IPS-15b (cell line): ENCODE measurements around the gene MYL7.

Experiments used
- H3K27me3 ChIP-seq: one replicate; pipeline ENCODE4 v1.6.1; 2013; ENCODE audit warnings: low read length; ENCODE audit not compliant: control insufficient read depth, insufficient read depth
- H3K36me3 ChIP-seq: one replicate; pipeline ENCODE4 v1.6.1; 2013; ENCODE audit warnings: low read length; ENCODE audit not compliant: control insufficient read depth, insufficient read depth
- H3K4me1 ChIP-seq: one replicate; pipeline ENCODE4 v1.6.1; 2013; ENCODE audit warnings: mild to moderate bottlenecking, low read length; ENCODE audit not compliant: control insufficient read depth, insufficient read depth
- H3K4me3 ChIP-seq: one replicate; pipeline ENCODE4 v1.5.1; 2013; ENCODE audit warnings: low read depth, low read length
- H3K9ac ChIP-seq: one replicate; pipeline ENCODE4 v1.6.1; 2013; ENCODE audit warnings: low read depth, mild to moderate bottlenecking, low read length
- H3K9me3 ChIP-seq: one replicate; pipeline ENCODE4 v1.6.1; 2013; ENCODE audit warnings: mild to moderate bottlenecking, low read length; ENCODE audit not compliant: control insufficient read depth, insufficient read depth

MYL7 gene

DNA sequence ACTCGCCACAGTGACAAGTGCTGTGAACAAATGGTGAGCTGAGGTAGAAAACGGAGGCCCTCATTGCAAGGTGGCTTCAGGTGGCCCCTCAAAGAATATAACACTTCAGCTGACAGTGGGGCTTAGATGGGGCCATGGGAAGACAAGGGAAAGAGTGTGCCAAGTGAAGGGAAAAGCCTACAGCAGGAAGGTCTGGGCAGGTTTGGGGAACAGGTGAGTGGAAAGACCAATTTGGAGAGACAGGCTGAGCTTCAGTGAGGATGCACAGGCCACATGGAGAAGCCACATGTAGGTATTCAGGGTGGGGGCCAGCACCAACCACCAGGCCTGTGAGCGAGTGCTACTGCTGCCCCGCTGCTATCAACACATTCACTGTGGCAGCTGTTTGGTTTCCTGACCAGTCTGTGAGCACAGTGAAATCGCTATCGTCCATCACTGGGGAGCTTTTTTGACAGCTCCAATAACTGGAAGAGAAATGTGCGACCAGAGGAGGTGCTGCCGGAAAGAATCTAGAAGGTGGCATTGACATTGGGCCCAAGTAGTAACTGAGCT, 21.2 kb downstream of the MYL7 start:
- Histone ChIP-seq H3K4me1 (no peaks in the 10 kb centered on the region), H3K27me3 (peaks cover 6% of the 10 kb centered on the region), H3K9ac (no peak overlapping the region), H3K36me3 (peaks cover 49% of the 10 kb centered on the region), H3K4me3 (no peak overlapping the region), H3K9me3 (no peaks in the 10 kb centered on the region)

DNA sequence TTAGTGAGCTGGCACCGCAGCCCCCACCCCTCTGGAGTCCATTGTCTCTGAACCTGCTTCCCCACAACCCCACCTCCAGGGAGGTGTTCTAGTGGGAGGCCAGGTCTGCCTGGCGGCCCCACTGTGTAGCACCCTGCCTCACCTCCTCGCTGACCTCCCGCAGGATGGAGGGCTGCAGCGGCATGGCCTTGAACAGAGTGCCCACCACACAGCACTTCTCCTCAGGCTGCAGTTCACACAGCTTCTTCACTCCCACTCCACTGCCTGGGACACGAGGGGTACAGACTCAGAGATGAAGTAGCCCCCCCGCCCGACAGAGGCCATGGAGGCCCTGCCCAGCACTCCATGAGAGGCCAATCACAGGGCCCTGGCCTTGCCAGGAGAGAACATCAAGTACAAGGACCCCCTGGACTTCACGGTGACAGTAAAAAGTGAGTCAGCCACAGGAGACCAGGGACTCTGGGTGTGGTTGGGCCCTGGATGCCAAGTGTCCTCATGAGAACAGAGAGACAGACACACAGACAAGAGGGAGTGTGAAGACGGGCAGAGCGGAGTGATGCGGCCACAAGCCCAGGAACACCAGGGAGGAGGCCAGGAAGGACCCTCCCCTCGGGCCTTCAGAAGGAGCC, 23.2 kb downstream of the MYL7 start:
- Histone ChIP-seq H3K9me3 (no peaks in the 10 kb centered on the region), H3K4me1 (no peaks in the 10 kb centered on the region), H3K27me3 (no peaks in the 10 kb centered on the region), H3K9ac (no peak overlapping the region), H3K4me3 (no peak overlapping the region), H3K36me3 (peaks cover 59% of the 10 kb centered on the region)

DNA sequence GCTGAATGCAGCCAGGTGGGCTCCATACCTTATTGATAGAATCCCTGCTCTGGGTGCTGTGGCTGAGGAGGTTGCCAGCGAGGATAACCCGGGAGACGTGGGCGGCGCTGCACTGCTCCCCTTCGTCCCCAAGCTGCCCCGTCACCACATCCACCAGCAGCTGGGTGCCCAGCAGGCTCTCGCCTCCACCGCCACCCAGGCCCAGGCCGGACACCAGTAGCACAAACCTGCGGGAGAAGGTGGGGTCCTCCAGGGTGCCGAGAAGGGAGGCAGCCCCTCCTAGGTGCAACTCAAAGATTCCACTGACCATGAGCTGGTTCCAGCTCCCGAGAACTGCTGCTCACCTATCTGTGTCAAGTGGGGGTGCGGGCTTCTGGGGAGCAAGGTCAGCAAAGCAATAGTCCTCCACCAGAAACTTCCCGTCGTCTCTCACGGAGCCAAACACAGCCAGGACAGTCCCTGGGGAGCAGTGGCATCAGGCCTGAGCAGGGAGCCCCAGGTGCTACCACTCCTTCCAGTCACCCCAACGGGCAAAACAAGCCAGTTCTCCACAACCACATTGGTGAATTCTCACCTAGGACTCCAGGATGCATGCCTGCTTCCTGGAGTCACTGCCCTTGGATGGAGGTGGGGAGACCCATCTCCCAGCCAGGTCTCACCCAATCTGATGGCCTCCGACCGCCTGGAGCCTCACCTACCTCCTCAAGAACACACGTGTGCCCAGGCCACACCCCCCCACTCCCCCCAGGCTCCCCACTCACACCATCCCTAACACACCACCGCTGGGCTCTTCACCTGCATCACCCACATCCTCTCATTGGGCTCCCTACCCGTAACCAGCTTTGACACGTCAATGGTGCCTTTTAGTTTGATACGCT, 24.1 kb downstream of the MYL7 start:
- Histone ChIP-seq H3K9me3 (no peaks in the 10 kb centered on the region), H3K9ac (no peak overlapping the region), H3K4me3 (no peak overlapping the region), H3K36me3 (peaks cover 58% of the 10 kb centered on the region), H3K27me3 (no peaks in the 10 kb centered on the region), H3K4me1 (no peaks in the 10 kb centered on the region)

DNA sequence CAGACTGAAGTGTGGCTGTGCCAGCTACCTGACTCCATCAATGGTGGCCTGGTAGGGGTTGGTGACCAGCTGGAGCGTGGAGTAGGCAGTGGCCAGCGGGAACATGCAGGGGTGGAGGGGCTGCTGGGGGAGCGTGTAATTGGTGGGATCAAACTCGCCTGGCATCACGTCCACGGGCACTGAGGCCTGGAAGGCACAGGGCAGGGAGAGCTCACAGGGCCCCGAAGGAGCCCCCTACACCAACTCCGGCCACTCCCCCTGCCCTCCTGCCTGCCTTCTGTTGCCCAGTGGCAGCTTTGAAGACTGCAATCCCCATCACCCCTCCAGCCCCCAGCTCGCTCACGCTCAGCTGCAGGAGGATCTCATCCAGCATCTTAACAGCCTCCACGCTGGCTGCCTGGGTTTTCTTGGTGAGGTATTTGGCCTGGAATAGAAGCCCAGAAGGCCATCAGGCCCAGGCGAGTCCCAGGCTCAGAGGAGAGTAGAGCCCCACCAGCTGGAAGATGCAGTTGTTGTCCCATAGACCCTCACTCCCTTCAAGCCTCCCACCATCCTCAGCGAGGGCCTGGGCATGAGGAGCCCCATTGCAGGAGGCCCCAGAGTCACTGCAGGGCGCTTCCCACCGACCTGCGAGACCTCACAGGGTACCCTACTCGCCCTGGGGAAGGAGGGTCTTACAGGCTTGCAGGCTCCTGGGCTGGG, 24.9 kb downstream of the MYL7 start:
- no peak overlapping the region for H3K9ac ChIP-seq
- no peaks in the 10 kb centered on the region for H3K9me3 ChIP-seq
- no peaks in the 10 kb centered on the region for H3K27me3 ChIP-seq
- H3K4me1 ChIP-seq: no peaks in the 10 kb centered on the region
- peaks cover 54% of the 10 kb centered on the region for H3K36me3 ChIP-seq
- H3K4me3 ChIP-seq: no peak overlapping the region

DNA sequence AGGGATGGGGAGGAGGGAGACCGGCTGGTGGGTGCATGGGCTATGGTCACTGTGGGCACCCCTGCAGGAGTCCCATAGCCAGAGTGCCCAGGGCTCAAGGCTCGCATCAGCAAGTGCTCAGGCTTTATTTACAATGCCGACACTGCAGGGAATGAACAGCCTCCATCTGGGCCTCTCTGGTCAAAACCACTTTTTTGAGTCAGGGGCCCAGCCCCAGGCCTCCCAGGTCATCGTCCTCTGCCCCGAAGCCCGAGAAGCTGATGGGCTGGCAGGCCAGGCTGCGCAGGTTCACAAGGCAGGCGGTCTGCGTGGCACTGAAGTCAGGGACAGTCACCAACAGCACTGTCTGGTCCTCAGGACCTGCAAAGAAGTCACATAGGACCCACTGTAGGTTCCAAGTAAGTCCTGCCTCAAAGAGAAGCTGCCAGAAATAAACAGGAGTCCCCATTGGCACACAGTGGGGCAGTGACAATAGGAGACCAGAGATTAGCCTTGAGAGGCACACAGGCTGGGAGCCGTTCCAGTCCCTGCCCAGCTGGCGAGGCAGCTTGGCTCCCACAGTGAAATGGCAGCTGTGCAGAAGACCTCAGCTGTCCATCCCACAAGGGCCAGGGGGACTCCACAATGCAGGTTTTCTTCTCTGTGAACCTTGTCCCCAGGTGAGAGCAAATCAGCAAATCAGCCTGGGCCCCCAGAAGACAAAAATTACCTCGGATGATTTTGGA, 26.4 kb downstream of the MYL7 start:
- no peaks in the 10 kb centered on the region for H3K27me3 ChIP-seq
- no peak overlapping the region for H3K4me3 ChIP-seq
- H3K4me1 ChIP-seq: no peaks in the 10 kb centered on the region
- no peak overlapping the region for H3K9ac ChIP-seq
- H3K9me3 ChIP-seq: no peaks in the 10 kb centered on the region
- peaks cover 54% of the 10 kb centered on the region for H3K36me3 ChIP-seq

DNA sequence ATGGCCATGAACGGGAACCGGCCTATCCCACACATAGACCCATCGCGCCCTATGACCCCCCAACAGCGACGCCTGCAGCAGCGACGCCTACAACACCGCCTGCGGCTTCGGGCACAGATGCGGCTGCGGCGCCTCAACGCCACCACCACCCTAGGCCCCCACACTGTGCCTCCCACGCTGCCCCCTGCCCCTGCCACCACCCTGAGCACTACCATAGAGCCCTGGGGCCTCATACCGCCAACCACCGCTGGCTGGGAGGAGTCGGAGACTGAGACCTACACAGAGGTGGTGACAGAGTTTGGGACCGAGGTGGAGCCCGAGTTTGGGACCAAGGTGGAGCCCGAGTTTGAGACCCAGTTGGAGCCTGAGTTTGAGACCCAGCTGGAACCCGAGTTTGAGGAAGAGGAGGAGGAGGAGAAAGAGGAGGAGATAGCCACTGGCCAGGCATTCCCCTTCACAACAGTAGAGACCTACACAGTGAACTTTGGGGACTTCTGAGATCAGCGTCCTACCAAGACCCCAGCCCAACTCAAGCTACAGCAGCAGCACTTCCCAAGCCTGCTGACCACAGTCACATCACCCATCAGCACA, 27.3 kb downstream of the MYL7 start:
- H3K4me1 ChIP-seq: no peaks in the 10 kb centered on the region
- peaks cover 47% of the 10 kb centered on the region for H3K36me3 ChIP-seq
- H3K27me3 ChIP-seq: no peaks in the 10 kb centered on the region
- no peak overlapping the region for H3K4me3 ChIP-seq
- H3K9ac ChIP-seq: no peak overlapping the region
- no peaks in the 10 kb centered on the region for H3K9me3 ChIP-seq

DNA sequence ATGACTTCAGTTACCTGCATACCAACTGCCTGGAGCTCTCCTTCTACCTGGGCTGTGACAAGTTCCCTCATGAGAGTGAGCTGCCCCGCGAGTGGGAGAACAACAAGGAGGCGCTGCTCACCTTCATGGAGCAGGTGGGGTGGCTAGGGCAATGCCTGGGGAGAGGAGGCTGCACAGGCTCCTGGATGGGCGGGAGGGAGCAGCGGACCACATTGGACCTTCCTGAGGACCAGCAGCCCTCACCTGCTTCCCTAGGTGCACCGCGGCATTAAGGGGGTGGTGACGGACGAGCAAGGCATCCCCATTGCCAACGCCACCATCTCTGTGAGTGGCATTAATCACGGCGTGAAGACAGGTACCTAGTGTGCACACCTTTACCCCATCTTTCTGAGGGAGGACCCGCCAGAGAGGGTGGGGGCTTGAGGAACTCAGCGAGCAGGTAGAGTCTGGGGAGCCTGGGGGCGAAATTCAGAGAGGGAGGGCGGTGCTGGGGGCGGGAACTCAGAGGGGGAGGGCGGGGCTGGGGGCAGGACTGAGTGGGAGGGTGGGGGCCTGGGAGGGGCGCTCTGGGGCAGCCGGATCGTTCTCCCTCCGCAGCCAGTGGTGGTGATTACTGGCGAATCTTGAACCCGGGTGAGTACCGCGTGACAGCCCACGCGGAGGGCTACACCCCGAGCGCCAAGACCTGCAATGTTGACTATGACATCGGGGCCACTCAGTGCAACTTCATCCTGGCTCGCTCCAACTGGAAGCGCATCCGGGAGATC, 28.0 kb downstream of the MYL7 start:
- Histone ChIP-seq H3K36me3 (peaks cover 52% of the 10 kb centered on the region), H3K27me3 (no peaks in the 10 kb centered on the region), H3K9me3 (no peaks in the 10 kb centered on the region), H3K9ac (no peak overlapping the region), H3K4me3 (peak overlapping the region; percentile 30), H3K4me1 (no peaks in the 10 kb centered on the region)

DNA sequence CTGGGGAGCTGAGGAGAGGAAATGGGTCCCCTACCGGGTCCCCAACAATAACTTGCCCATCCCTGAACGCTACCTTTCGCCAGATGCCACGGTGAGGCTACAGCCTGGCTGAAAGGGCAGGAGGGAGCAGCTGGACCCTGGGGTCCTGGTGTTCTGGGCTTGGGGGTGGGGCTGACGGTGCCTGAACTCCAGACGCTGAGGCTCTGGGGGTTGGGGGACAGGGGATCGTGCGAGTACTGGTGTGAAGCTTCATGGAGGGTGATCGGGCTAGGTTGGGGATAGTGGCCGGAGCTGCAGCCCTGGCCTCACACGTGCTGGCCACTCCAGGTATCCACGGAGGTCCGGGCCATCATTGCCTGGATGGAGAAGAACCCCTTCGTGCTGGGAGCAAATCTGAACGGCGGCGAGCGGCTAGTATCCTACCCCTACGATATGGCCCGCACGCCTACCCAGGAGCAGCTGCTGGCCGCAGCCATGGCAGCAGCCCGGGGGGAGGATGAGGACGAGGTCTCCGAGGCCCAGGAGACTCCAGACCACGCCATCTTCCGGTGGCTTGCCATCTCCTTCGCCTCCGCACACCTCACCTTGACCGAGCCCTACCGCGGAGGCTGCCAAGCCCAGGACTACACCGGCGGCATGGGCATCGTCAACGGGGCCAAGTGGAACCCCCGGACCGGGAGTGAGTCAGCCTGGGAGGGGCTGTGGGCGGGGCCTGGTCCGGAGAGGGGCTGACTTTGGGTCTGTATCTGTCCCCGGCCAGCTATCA, 28.7 kb downstream of the MYL7 start:
- Histone ChIP-seq H3K9ac (no peak overlapping the region), H3K36me3 (peaks cover 49% of the 10 kb centered on the region), H3K9me3 (no peaks in the 10 kb centered on the region), H3K4me3 (peak overlapping the region; percentile 30), H3K4me1 (no peaks in the 10 kb centered on the region), H3K27me3 (no peaks in the 10 kb centered on the region)

DNA sequence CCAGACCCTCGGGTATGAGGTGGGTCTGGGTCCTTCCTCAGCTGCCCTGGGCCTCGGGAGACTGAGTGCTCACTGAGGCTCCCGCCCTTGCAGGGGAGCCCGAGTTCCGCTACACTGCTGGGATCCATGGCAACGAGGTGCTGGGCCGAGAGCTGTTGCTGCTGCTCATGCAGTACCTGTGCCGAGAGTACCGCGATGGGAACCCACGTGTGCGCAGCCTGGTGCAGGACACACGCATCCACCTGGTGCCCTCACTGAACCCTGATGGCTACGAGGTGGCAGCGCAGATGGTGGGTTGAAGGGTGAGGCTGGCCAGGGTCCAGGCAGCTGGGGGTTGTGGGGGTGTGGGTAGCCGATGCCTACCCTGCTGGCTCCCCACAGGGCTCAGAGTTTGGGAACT, 29.4 kb downstream of the MYL7 start:
- H3K36me3 ChIP-seq: peaks cover 43% of the 10 kb centered on the region
- no peak overlapping the region for H3K9ac ChIP-seq
- no peaks in the 10 kb centered on the region for H3K4me1 ChIP-seq
- no peak overlapping the region for H3K4me3 ChIP-seq
- H3K9me3 ChIP-seq: no peaks in the 10 kb centered on the region
- H3K27me3 ChIP-seq: no peaks in the 10 kb centered on the region
